Thymus (tissue), 11 donors: ENCODE measurements around the gene HAVCR2. TPM values are rescaled to one million over a fixed set of nuclear protein-coding genes. Genes with fewer than 3 reads are reported as not detected.
A peak's percentile ranks its signal among the peaks of the same experiment; 100 is the strongest.

ENCODE experiments used
- DNase-seq, 9 donors: peaks; one replicate each; pipeline ENCODE4 v3.0.0-alpha.2; 2013; ENCODE audit warnings: low spot score in 9 of 9, low read depth in 6 of 9, missing footprints in 1 of 9
- H3K27ac ChIP-seq, 2 donors: one replicate each; pipeline ENCODE4 v1.5.1; 2013; ENCODE audit warnings: control low read depth in 1 of 2, low read depth in 1 of 2, low read length in 1 of 2, mild to moderate bottlenecking in 1 of 2, moderate library complexity in 1 of 2
- H3K27me3 ChIP-seq, 2 donors: one replicate each; pipeline ENCODE4 v1.5.1; 2013; ENCODE audit warnings: low read length in 1 of 2; ENCODE audit not compliant: control insufficient read depth in 2 of 2, insufficient read depth in 1 of 2
- H3K36me3 ChIP-seq, 2 donors: one replicate each; pipeline ENCODE4 v1.5.1; 2013; ENCODE audit warnings: low read length in 1 of 2, mild to moderate bottlenecking in 1 of 2, moderate library complexity in 1 of 2; ENCODE audit not compliant: control insufficient read depth in 2 of 2, insufficient read depth in 2 of 2
- H3K4me1 ChIP-seq, 2 donors: one replicate each; pipeline ENCODE4 v1.5.1; 2013; ENCODE audit warnings: low read length in 2 of 2; ENCODE audit not compliant: control insufficient read depth in 2 of 2, insufficient read depth in 2 of 2
- H3K4me3 ChIP-seq, 2 donors: one replicate each; pipeline ENCODE4 v1.5.1; 2013; ENCODE audit warnings: low read length in 2 of 2, control low read depth in 1 of 2, mild to moderate bottlenecking in 1 of 2
- H3K9me3 ChIP-seq, 2 donors: one replicate each; pipeline ENCODE4 v1.5.1; 2013; ENCODE audit warnings: low read length in 1 of 2, mild to moderate bottlenecking in 1 of 2; ENCODE audit not compliant: control insufficient read depth in 2 of 2, insufficient read depth in 1 of 2
- WGBS: extraction: QIAGEN DNeasy Blood & Tissue Kit; methylation state at CpG from one replicate; pipeline ENCODE4 v1.1.7; 2013; 5-methylcytosine and 5-hydroxymethylcytosine counted together
- polyA plus RNA-seq: library from polyadenylated mRNA; stranded (reverse); fragments of 200-250 nt; gene quantifications from one replicate; pipeline ENCODE4 v1.2.3, GENCODE V29; 2013
- total RNA-seq: library from RNA; stranded (reverse); fragments of 120-200 nt; gene quantifications from one replicate; pipeline ENCODE4 v1.2.4, GENCODE V29; 2013
- donor health status: healthy.

Gene HAVCR2
- total and polyA plus RNA-seq, 2 donors: 14.5 to 21.5 TPM

- WGBS: 83% methylated on average over 3 of the region's 3 CpGs
- no peaks in the 10 kb centered on the region for H3K36me3 ChIP-seq
- no peak for DNase-seq
- peaks cover 2 to 15% of the 10 kb centered on the region in 2 donors for H3K4me1 ChIP-seq
- H3K4me3 ChIP-seq: peak overlapping the region in 1 of 2 donors; percentile 10
- H3K27ac ChIP-seq: no peak overlapping the region
- no peaks in the 10 kb centered on the region for H3K27me3 ChIP-seq
- H3K9me3 ChIP-seq: no peaks in the 10 kb centered on the region
Observed at GRCh38 chr5:157107508-157107907, 1.3 kb downstream of the HAVCR2 start.

GRCh38 chr5:157106630-157107461 is 2.0 kb downstream of the HAVCR2 start:
- Histone ChIP-seq H3K27me3 (no peaks in the 10 kb centered on the region), H3K9me3 (no peaks in the 10 kb centered on the region), H3K27ac (peak overlapping the region in 1 of 2 donors; percentile 5), H3K4me3 (no peak overlapping the region), H3K36me3 (no peaks in the 10 kb centered on the region), H3K4me1 (peaks cover 2 to 15% of the 10 kb centered on the region in 2 donors)
- DNase-seq: no peak
- WGBS: 79% methylated on average over 14 of the region's 14 CpGs

GRCh38 chr5:157100140-157100679 is 8.6 kb downstream of the HAVCR2 start:
- 93% methylated on average over 2 of the region's 2 CpGs for WGBS

GRCh38 chr5:157088342-157088990 is 20.4 kb downstream of the HAVCR2 start:
- Histone ChIP-seq H3K27me3 (no peaks in the 10 kb centered on the region), H3K4me1 (no peaks in the 10 kb centered on the region), H3K36me3 (no peaks in the 10 kb centered on the region), H3K9me3 (no peaks in the 10 kb centered on the region), H3K4me3 (no peak overlapping the region), H3K27ac (no peak overlapping the region)
- DNase-seq: no peak
- 88% methylated on average over 3 of the region's 3 CpGs for WGBS

More at GRCh38 chr5:157100140-157100679, 8.6 kb downstream of the HAVCR2 start:
- Histone ChIP-seq H3K36me3 (no peaks in the 10 kb centered on the region), H3K4me3 (no peak overlapping the region), H3K27ac (no peak overlapping the region), H3K27me3 (no peaks in the 10 kb centered on the region), H3K4me1 (no peaks in the 10 kb centered on the region), H3K9me3 (no peaks in the 10 kb centered on the region)
- no peak for DNase-seq

- Histone ChIP-seq H3K9me3 (no peaks in the 10 kb centered on the region), H3K27ac (no peak overlapping the region), H3K4me1 (no peaks in the 10 kb centered on the region), H3K36me3 (no peaks in the 10 kb centered on the region), H3K27me3 (no peaks in the 10 kb centered on the region), H3K4me3 (no peak overlapping the region)
- no peak for DNase-seq
- 96% methylated on average over 8 of the region's 8 CpGs for WGBS
Observed at GRCh38 chr5:157086751-157087359, 22.0 kb downstream of the HAVCR2 start.

- 69% methylated on average over 4 of the region's 4 CpGs for WGBS
- H3K9me3 ChIP-seq: no peaks in the 10 kb centered on the region
- no peak for DNase-seq
- H3K27me3 ChIP-seq: no peaks in the 10 kb centered on the region
- no peaks in the 10 kb centered on the region for H3K4me1 ChIP-seq
- no peak overlapping the region for H3K27ac ChIP-seq
- no peaks in the 10 kb centered on the region for H3K36me3 ChIP-seq
- H3K4me3 ChIP-seq: no peak overlapping the region
Observed at GRCh38 chr5:157085930-157086329, 22.9 kb downstream of the HAVCR2 start.

GRCh38 chr5:157080286-157080685 is 28.6 kb downstream of the HAVCR2 start:
- 68% methylated on average over 2 of the region's 2 CpGs for WGBS
- no peak for DNase-seq
- Histone ChIP-seq H3K27ac (no peak overlapping the region), H3K36me3 (no peaks in the 10 kb centered on the region), H3K27me3 (no peaks in the 10 kb centered on the region), H3K9me3 (no peaks in the 10 kb centered on the region), H3K4me3 (no peak overlapping the region), H3K4me1 (no peaks in the 10 kb centered on the region)

- no peak for DNase-seq
- Histone ChIP-seq H3K27ac (no peak overlapping the region), H3K4me1 (no peaks in the 10 kb centered on the region), H3K27me3 (no peaks in the 10 kb centered on the region), H3K9me3 (no peaks in the 10 kb centered on the region), H3K36me3 (no peaks in the 10 kb centered on the region), H3K4me3 (no peak overlapping the region)
- 87% methylated on average over 4 of the region's 4 CpGs for WGBS
Observed at GRCh38 chr5:157076558-157076957, 32.3 kb downstream of the HAVCR2 start.

- no peaks in the 10 kb centered on the region for H3K36me3 ChIP-seq
- no peak for DNase-seq
- WGBS: 83% methylated on average over 3 of the region's 3 CpGs
- no peaks in the 10 kb centered on the region for H3K27me3 ChIP-seq
- H3K4me3 ChIP-seq: no peak overlapping the region
- no peak overlapping the region for H3K27ac ChIP-seq
- H3K4me1 ChIP-seq: no peaks in the 10 kb centered on the region
- H3K9me3 ChIP-seq: no peaks in the 10 kb centered on the region
Observed at GRCh38 chr5:157072508-157072907, 36.3 kb downstream of the HAVCR2 start.
